Stimulated activated CD4-positive, alpha-beta T cell treated with anti-CD3 and anti-CD28 coated beads, Interleukin-15, amount 100 ng/mL, for 24 hours (primary cell): ENCODE results near the gene FSTL5.

Experiments used
- DNase-seq: peaks from one replicate; pipeline ENCODE4 v3.0.0-alpha.2; 2020

FSTL5 gene

GRCh38 chr4:161936625-161937550, 226.9 kb downstream of the FSTL5 start:
- DNase-seq, result no peak

- no peak for DNase-seq
These were observed 232.7 kb downstream of the FSTL5 start for GRCh38 chr4:161931089-161931488.

- no peak for DNase-seq
These were observed 233.8 kb downstream of the FSTL5 start for GRCh38 chr4:161929956-161930355.

GRCh38 chr4:161926033-161926828, 237.6 kb downstream of the FSTL5 start:
- DNase-seq, result no peak

GRCh38 chr4:161920304-161921052, 243.3 kb downstream of the FSTL5 start:
- DNase-seq, result no peak

- no peak for DNase-seq
These were observed 244.2 kb downstream of the FSTL5 start for GRCh38 chr4:161919442-161920220.

GRCh38 chr4:161916035-161916434, 247.8 kb downstream of the FSTL5 start:
- no peak for DNase-seq

- no peak for DNase-seq
These were observed 256.2 kb downstream of the FSTL5 start for GRCh38 chr4:161907590-161907955.

GRCh38 chr4:161906836-161907589, 256.8 kb downstream of the FSTL5 start:
- DNase-seq, result no peak

GRCh38 chr4:161900110-161900509, 263.7 kb downstream of the FSTL5 start:
- no peak for DNase-seq

- DNase-seq, result no peak
These were observed 269.2 kb downstream of the FSTL5 start for GRCh38 chr4:161894493-161895167.

GRCh38 chr4:161894014-161894413, 269.8 kb downstream of the FSTL5 start:
- no peak for DNase-seq

- DNase-seq, result no peak
These were observed 270.2 kb downstream of the FSTL5 start for GRCh38 chr4:161893566-161893965.

GRCh38 chr4:161892951-161893350, 270.8 kb downstream of the FSTL5 start:
- no peak for DNase-seq

- DNase-seq, result no peak
These were observed 280.6 kb downstream of the FSTL5 start for GRCh38 chr4:161883157-161883556.

GRCh38 chr4:161881370-161881769, 282.4 kb downstream of the FSTL5 start:
- DNase-seq, result no peak

- DNase-seq, result no peak
These were observed 294.3 kb downstream of the FSTL5 start for GRCh38 chr4:161869511-161869910.

- DNase-seq, result no peak
These were observed 307.0 kb downstream of the FSTL5 start for GRCh38 chr4:161856711-161857326.

GRCh38 chr4:161850631-161851030, 313.2 kb downstream of the FSTL5 start:
- DNase-seq, result no peak

- no peak for DNase-seq
These were observed 322.0 kb downstream of the FSTL5 start for GRCh38 chr4:161841759-161842158.

GRCh38 chr4:161829591-161829990, 334.2 kb downstream of the FSTL5 start:
- DNase-seq, result no peak
